HTERT RPE-1 (cell line): ENCODE results near the gene CTSK.

ENCODE experiments used
- in situ Hi-C: fragments of 300-500 bp; cut with MboI; formaldehyde crosslinking; loops from 4 replicates; pipeline ENCODE4 v1.14.3; 2020; ENCODE audit warnings: low sequenced_read_pairs

The CTSK gene

DNA sequence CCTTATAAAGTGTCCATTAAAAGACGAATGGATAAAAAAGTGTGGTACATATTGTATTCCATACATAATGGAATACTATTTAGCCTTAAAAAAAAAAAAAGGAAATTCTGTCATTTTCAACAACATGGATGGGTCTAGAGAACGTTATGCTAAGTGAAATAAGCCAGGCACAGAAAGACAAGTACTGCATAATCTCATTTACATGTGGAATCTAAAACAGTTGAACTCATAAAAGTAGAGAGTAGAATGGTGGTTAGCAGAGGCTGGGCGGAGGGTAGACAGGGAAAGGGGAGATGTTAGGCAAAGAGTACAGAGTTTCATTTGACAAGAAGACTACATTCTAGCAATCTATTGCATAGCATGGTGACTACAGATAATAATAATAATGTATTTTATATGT lies 45.0 kb downstream of the CTSK start:
- in situ Hi-C loops, result no loop called here

DNA sequence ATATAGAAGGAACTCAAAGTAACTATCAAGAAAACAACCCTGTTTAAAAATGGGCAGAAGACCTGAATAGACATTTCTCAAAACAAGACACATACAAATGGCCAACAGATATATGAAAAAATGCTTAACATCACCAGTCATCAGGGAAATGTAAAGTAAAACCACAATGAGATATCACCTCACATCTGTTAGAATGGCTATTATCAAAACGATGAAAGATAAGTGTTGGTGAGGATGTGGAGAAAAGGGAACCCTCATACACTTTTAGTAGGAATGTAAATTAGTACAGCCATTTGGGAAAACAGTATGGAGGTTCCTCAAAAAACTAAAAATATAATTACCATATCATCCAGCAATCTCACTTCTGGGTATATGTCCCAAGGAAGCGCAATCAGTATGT lies 45.5 kb downstream of the CTSK start:
- in situ Hi-C loops, result no loop called here

DNA sequence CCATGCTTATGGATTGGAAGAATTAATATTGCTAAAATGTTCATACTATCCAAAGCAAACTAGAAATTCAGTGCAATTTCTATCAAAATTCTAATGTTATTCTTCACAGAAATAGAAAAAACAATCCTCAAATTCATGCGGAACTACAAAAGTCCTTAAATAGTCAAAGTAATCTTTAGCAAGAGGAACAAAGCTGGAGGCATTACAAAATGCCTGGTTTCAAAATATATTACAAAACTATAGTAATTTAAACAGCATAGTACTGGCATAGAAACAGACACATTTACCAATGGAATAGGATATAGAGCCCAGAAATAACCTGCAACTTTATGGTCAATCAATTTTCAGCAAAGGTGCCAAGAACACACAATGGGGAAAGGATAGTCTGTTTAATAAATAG lies 46.3 kb downstream of the CTSK start:
- in situ Hi-C loops, result no loop called here

DNA sequence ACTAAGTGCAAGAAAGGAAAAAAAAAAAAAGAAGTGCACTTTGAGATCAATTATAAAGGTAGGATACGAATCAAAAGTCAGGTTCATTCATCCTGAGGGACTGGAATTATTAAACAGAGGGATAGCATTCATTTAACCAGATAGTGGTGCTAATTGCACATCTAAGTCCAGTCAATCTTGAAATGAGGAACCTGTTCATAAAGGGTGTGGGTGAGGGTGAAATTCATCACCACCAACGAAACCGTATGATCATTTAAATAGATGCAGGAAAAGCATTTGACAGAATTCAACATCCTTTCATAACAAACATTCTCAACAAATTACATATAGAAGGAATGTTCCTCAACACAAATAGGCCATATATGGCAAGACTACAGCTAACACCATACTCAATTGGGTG lies 48.0 kb downstream of the CTSK start:
- in situ Hi-C loops, result no loop called here

DNA sequence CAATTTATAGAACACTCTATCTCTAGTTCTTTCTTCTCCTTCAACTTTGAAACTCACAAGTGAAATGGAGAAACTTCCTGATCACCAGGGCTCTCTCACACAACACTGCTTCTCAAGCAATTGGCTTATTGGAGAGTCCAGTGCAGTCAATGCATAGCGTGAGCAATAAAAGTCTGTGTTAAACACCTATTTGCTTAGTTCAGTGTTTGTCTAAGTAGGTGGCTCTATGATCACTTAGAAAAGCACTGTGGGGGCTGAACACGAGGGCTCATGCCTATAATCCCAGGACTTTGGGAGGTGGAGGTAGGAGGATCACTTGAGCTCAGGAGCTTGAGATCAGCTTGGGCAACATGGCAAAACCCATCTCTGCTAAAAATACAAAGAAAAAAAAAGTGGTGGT lies 54.6 kb downstream of the CTSK start:
- in situ Hi-C loops, result no loop called here

DNA sequence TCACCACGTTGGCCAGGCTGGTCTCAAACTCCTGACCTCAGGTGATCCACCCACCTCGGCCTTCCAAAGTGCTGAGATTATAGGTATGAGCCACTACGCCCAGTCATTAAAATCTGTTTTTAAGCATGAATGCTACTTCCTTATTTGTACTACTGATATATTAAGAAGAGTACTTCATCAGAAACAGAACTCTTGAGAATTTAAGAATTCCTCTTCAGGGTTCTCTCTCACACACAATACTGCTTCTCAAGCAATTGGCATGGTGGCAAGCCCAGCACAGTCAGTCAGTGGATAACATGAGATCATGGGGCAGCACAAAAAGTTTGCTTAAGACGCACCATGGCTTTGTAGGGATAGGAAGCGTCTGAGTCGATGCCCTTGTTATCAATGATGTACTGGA lies 56.6 kb downstream of the CTSK start:
- in situ Hi-C loops, result no loop called here

DNA sequence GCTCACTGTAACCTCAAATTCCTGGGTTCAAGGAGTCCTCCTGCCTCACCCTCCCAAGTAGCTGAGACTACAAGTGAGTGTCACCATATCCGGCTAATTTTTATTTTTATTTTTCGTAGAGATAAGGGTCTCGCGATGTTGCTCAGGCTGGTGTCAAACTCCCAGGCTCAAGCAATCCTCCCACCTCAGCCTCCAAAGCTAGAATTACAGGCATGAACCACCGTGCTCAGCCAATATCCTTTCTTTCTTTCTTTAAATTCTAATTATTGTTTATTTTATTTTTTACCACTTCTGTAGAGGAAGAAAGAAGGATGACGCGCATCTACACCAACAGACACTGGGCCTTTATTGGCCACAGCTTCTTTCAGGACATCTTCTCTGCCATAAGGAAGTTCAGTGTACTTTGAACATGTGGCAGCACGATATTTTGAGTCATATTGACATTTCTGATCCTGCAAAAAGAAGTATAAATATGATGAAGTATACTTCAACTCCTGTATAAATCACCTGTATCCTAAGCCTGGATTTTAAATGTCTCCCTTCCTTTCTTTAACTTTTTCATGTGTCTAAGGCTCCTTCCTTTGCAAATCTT lies 58.2 kb downstream of the CTSK start:
- in situ Hi-C loops, result no loop called here

DNA sequence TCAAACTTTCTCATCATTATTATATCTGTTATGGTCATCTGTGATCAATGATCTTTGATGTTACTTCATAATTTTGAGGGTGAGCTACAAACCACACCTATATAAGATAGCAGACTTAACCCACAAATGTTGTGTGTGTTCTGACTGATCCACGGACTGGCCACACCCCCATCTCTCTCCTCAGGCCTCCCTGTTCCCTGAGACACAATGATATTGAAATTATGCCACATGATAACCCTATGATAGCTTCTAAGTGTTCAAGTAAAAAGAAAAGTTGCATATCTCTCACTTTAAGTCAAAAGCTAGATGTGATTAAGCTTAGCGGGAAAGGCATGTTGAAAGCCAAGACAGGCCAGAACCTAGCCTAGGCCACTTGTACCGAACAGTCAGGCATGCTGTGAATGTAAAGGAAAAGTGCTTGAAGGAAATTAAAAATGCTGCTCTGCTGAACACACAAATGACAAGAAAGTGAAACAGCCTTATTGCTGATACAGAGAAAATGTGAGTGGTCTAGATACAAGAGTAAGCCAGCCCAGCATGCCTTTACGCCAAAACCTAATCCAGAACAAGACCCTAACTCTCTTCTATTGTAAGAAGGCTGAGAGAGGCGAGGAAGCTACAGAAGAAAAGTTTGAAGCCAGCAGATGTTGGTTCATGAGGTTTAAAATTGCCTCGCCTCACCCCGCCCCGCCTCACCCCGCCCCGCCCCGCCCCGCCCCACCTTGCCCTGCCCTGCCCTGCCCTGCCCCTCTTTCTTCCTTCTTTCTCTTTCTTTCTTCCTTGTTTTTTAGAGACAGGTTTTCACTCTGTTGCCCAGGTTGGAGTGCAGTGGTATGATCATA lies 59.0 kb downstream of the CTSK start:
- in situ Hi-C loops, result no loop called here
